ENCODE data around the gene SLC41A3.

Gene SLC41A3

DNA sequence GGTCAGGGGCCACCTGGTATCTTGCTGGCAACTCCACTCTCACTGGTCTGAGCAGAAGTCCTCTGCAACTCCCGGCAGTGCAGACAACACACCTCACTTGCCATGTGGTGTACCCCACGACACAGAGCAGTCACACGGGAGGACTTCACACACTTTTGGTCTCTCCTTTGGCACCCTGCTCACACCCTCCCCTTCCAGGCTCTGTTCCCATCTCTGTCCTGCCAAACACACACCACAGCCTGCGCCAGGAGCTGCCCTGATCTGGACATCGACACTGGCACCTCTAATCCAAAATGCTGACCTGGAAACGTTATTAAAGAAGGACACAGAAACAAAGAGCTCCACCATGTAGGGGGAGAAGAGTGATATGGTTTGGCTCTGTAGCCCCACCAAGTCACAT is 57.2 kb downstream of the SLC41A3 start:
- DNase-seq (ENCODE audit: low read depth in 3 of 3, low spot score in 1 of 3), result no peak

- no peak for DNase-seq (ENCODE audit: low read depth in 3 of 3, low spot score in 1 of 3)
Measured at GRCh38 chr3:126026277-126026751, 57.6 kb downstream of the SLC41A3 start.

DNA sequence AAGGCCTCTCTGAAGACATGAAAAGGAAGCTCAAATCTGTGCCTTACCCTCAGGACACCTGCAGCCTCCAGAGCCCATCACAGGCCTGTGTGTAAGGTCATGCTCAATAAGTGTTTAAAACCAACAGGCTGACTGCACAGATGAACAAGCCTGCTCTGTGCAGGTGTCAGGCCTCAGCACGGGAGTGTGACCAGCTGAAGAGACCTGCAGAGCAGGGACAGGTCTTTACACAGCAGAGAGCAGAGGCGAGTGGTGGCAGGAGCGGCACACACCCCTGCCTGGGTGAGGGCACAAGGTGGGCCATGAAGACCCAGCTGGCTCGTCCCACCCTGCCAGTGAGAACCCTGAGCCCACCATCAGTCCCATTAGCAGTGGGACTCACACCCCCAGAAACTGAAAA is 58.1 kb downstream of the SLC41A3 start:
- no peak for DNase-seq (ENCODE audit: low read depth in 3 of 3, low spot score in 1 of 3)

GRCh38 chr3:126025116-126025729 is 58.7 kb downstream of the SLC41A3 start:
- DNase-seq (ENCODE audit: low read depth in 3 of 3, low spot score in 1 of 3), result no peak

GRCh38 chr3:126024049-126024854 is 59.7 kb downstream of the SLC41A3 start:
- DNase-seq (ENCODE audit: low read depth in 3 of 3, low spot score in 1 of 3), result no peak

- DNase-seq (ENCODE audit: low read depth in 3 of 3, low spot score in 1 of 3), result no peak
Measured at GRCh38 chr3:126023390-126023789, 60.5 kb downstream of the SLC41A3 start.

DNA sequence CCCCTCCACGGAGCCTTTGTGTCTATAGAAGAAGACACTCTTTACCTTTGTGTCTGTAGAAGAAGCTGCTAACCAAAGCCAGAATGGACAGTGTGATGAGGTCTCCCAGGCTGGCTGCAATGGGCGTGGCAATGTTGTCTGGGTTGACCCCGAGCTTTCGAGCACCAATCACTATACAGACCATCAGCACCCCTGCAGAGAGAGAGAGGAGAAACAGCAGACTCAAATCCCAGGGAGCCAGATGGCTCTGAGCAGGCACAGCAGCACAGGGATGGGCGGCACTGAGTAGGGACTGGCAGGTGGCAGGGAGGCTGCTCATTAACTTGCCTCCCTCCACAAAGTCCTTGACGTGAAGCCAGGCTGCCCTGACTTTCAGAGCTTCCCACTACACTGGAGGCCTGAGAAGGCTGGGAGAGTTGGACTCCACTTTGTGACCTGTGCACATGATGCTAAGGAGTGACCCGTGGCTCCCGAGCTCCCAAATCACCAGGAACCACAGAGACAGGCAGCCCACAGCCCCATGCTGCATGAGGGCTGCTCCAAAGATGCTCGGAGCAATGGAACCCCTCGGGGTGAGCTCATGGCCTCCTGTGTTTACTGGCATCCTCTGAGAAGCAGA is 61.1 kb downstream of the SLC41A3 start:
- DNase-seq (ENCODE audit: low read depth in 3 of 3, low spot score in 1 of 3), result no peak

GRCh38 chr3:126021702-126022101 is 62.2 kb downstream of the SLC41A3 start:
- DNase-seq (ENCODE audit: low read depth in 3 of 3, low spot score in 1 of 3), result no peak

GRCh38 chr3:126021224-126021623 is 62.7 kb downstream of the SLC41A3 start:
- DNase-seq (ENCODE audit: low read depth in 3 of 3, low spot score in 1 of 3), result no peak

- DNase-seq (ENCODE audit: low read depth in 3 of 3, low spot score in 1 of 3), result no peak
Measured at GRCh38 chr3:126019683-126020082, 64.2 kb downstream of the SLC41A3 start.

DNA sequence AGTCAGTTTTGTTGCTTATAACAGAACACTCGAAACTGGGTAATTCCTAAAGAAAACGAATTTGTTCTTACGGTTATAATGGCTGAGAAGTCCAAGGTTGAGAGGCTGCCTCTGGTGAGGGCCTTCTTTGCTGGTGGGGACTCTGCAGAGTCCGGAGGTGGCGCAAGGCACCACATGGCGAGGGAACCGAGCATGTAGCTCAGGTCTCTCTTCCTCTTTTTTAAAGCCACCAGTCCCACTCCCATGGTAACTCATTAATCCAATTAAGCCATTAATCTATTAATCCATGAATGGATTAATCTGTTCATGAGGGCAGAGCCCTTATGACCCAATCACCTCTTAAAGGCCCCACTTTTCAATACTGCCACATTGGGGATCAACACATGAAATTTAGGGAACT is 64.9 kb downstream of the SLC41A3 start:
- DNase-seq (ENCODE audit: low read depth in 3 of 3, low spot score in 1 of 3), result no peak

GRCh38 chr3:126018545-126018944 is 65.4 kb downstream of the SLC41A3 start:
- no peak for DNase-seq (ENCODE audit: low read depth in 3 of 3, low spot score in 1 of 3)

DNA sequence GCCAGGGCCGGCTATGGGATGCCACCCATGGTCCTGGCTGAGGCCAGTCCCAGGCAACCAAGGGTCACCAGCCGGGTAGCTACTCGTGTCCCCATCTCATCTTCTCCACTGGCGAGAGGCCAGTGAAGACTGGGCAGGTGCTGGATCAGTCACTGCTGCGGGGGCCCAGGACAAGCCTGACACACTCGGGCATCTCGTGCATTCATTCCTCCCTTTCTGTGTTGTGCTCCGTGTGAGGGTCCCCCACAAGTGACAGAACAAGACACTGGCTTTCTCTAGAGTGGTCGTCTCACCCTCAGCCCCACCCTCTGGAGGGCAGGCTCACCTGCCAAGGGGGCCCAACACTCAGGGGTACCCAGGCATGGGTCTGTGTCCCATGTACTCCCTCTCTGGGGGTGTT is 66.6 kb downstream of the SLC41A3 start:
- DNase-seq (ENCODE audit: low read depth in 3 of 3, low spot score in 1 of 3), result no peak

DNA sequence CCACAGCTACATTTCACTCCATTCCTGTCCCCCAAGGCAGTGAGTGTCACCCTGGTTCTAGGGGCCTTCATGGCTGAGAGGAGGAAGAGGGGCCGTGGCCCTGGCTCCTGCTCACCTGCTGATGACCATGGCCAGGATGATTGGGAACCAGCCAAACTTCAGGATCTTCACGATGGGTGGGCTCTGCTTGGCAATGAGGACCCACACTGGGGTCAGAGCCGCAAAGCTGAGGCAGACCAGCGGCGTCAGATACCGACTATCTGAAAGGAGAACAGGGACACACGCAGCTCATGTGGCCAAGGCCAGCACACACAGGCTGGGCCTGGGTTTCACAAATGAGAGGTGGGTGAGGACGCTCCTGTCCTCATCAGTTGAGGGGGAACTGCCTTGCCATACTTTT is 67.3 kb downstream of the SLC41A3 start:
- DNase-seq (ENCODE audit: low read depth in 3 of 3, low spot score in 1 of 3), result no peak

GRCh38 chr3:126015075-126015474 is 68.8 kb downstream of the SLC41A3 start:
- DNase-seq (ENCODE audit: low read depth in 3 of 3, low spot score in 1 of 3), result no peak

DNA sequence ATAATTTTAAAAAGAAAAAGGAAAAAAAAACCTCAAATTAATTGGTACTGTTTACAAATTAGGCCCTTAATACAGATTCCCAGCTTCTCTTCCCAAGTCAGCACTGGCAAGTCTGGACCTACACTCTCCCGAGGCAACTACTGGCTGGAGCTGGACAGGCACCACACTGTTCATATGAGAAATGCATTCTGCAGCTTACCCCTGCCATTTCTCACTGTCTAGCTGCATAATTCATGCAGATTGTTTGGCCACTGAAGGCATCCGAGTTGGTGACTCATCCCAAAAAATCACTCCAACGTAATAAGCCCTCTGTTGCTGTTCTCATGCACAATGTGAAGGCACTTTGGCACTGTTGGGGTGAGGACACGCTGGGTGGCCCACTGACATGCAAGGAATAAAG is 69.7 kb downstream of the SLC41A3 start:
- no peak for DNase-seq (ENCODE audit: low read depth in 3 of 3, low spot score in 1 of 3)

DNA sequence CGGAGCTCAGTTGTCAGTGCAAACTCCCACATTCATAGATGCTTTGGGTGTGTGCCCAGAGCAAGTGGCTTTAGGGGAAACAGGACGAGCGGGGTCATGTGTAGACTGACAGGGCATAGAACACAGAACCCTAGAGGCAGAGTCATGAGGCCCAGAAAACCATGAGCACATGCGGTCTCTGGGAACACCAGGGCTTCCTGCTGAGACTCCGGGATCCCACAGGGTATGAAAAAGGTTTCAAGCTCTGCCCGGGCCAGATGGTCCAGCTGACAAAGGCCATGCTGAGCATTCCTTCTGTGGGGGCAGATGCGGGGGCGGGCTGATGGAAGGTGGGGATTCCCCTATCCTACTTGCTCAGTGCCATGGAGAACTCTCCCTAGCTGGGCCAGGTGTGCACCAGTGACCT is 70.2 kb downstream of the SLC41A3 start:
- no peak for DNase-seq (ENCODE audit: low read depth in 3 of 3, low spot score in 1 of 3)

GRCh38 chr3:126009181-126009580 is 74.7 kb downstream of the SLC41A3 start:
- no peak for DNase-seq (ENCODE audit: low read depth in 3 of 3, low spot score in 1 of 3)

- DNase-seq (ENCODE audit: low read depth in 3 of 3, low spot score in 1 of 3), result no peak
Measured at GRCh38 chr3:126008219-126008618, 75.7 kb downstream of the SLC41A3 start.

DNA sequence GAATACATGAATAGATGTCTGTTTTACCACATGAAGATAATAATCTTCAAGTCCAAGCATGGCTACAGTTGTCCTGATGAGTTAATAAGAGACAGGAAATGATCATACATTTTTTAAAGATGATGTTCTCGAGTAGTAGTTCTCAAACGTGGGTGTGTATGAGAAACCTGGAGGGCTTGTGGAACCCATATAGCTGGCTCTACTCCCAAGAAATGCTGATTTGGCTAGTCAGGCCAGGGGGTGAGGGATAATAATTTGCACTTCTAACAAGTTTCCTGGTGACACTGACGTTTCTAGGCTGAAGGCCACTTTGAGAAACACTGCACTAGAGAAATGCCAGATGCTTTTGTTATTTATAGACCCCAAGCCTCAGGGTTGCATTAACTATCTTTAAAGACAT is 78.0 kb downstream of the SLC41A3 start:
- DNase-seq (ENCODE audit: low read depth in 3 of 3, low spot score in 1 of 3), result no peak

GRCh38 chr3:126004692-126005091 is 79.2 kb downstream of the SLC41A3 start:
- no peak for DNase-seq (ENCODE audit: low read depth in 3 of 3, low spot score in 1 of 3)

GRCh38 chr3:126004217-126004616 is 79.7 kb downstream of the SLC41A3 start:
- DNase-seq (ENCODE audit: low read depth in 3 of 3, low spot score in 1 of 3), result no peak
